ENCODE results near the gene SLC6A2.

- no peak for TF ChIP-seq POLR2AphosphoS5 (IDR thresholded peaks at IDR 0.05; ENCODE audit: low read depth, low read length)
- no peak for TF ChIP-seq POLR2A (IDR thresholded peaks at IDR 0.05; ENCODE audit: low read depth, low read length)
- TF ChIP-seq TAF1 (IDR thresholded peaks at IDR 0.05; ENCODE audit: low read depth, low read length) = no peak
- TF ChIP-seq SPI1 (IDR thresholded peaks at IDR 0.05; ENCODE audit: low read depth, low read length) = no peak
- no peak for TF ChIP-seq POU2F2 (IDR thresholded peaks at IDR 0.05; ENCODE audit: low read depth, low read length)
- TF ChIP-seq PAX5 (IDR thresholded peaks at IDR 0.05; ENCODE audit: insufficient read depth, low read length, severe bottlenecking) = no peak
Measured at GRCh38 chr16:55700961-55701360, 45.2 kb downstream of the SLC6A2 start.
